Measurements from ENCODE around the gene ADAM8.

- TF ChIP-seq CTCF (IDR thresholded peaks at IDR 0.05): no peak
- TF ChIP-seq POLR2A (IDR thresholded peaks at IDR 0.05): no peak
These were observed 22.1 kb downstream of the ADAM8 start for GRCh38 chr10:133254421-133255120.

Data from body of pancreas (tissue), 4 donors.